WTC11 (cell line): ENCODE results near the gene NUDT19.
"Not testable (repeated sequence)": the region's sequence is repeated elsewhere in the genome, so short reads cannot be mapped to it uniquely, and the experiment has no call there.

Source experiments
- ATF2 ChIP-seq: sonication (generic); formaldehyde crosslinking; IDR thresholded peaks from 2 replicates; pipeline ENCODE4 v1.8.1; 2022; ENCODE audit warnings: low read depth, missing genetic modification reagents, borderline replicate concordance
- CBFB ChIP-seq: sonication (generic); formaldehyde crosslinking; IDR thresholded peaks from 2 replicates; pipeline ENCODE4 v1.8.1; 2022; ENCODE audit warnings: mild to moderate bottlenecking, low read depth, missing genetic modification reagents
- CDX4 ChIP-seq: fragments of 250-450 bp; sonication (Bioruptor Pico); IDR thresholded peaks from 2 replicates; pipeline ENCODE4 v1.9.0; 2021; ENCODE audit warnings: moderate library complexity, mild to moderate bottlenecking, inconsistent platforms, borderline replicate concordance
- CREB1 ChIP-seq: sonication (generic); formaldehyde crosslinking; IDR thresholded peaks from 2 replicates; pipeline ENCODE4 v1.8.0; 2023; ENCODE audit warnings: mild to moderate bottlenecking, missing genetic modification reagents
- CTCF ChIP-seq: fragments of 200-600 bp; IDR thresholded peaks from 2 replicates; pipeline ENCODE4 v1.8.0; 2022; ENCODE audit warnings: antibody characterized with exemption
- MAX ChIP-seq: sonication (generic); formaldehyde crosslinking; IDR thresholded peaks from 2 replicates; pipeline ENCODE4 v1.8.0; 2022; ENCODE audit warnings: mild to moderate bottlenecking, missing genetic modification reagents
- MYBL2 ChIP-seq: sonication (generic); formaldehyde crosslinking; IDR thresholded peaks from 2 replicates; pipeline ENCODE4 v1.8.1; 2023; ENCODE audit warnings: mild to moderate bottlenecking, moderate library complexity, missing genetic modification reagents
- NFYB ChIP-seq: sonication (generic); formaldehyde crosslinking; conservative IDR thresholded peaks from 2 replicates; pipeline ENCODE4 v1.8.0; 2022; ENCODE audit warnings: low read depth, missing genetic modification reagents
- ZNF263 ChIP-seq: sonication (generic); formaldehyde crosslinking; IDR thresholded peaks from 2 replicates; pipeline ENCODE4 v1.8.1; 2022; ENCODE audit warnings: low read depth, mild to moderate bottlenecking, moderate library complexity, missing genetic modification reagents
- TF ChIP-seq, protein P1 (sequence below): sonication (generic); formaldehyde crosslinking; IDR thresholded peaks from 2 replicates; pipeline ENCODE4 v1.8.0; 2022; ENCODE audit warnings: mild to moderate bottlenecking, missing genetic modification reagents
- TF ChIP-seq, protein P2 (sequence below): sonication (generic); formaldehyde crosslinking; IDR thresholded peaks from 2 replicates; pipeline ENCODE4 v1.8.1; 2023; ENCODE audit warnings: mild to moderate bottlenecking, missing genetic modification reagents, moderate library complexity
- TF ChIP-seq, protein P3 (sequence below): sonication (generic); formaldehyde crosslinking; IDR thresholded peaks from 2 replicates; pipeline ENCODE4 v1.8.1; 2023; ENCODE audit warnings: mild to moderate bottlenecking, missing genetic modification reagents, moderate library complexity
- TF ChIP-seq, protein P4 (sequence below): sonication (generic); formaldehyde crosslinking; IDR thresholded peaks from 2 replicates; pipeline ENCODE4 v1.8.0; 2022; ENCODE audit warnings: mild to moderate bottlenecking, missing genetic modification reagents

DNA sequence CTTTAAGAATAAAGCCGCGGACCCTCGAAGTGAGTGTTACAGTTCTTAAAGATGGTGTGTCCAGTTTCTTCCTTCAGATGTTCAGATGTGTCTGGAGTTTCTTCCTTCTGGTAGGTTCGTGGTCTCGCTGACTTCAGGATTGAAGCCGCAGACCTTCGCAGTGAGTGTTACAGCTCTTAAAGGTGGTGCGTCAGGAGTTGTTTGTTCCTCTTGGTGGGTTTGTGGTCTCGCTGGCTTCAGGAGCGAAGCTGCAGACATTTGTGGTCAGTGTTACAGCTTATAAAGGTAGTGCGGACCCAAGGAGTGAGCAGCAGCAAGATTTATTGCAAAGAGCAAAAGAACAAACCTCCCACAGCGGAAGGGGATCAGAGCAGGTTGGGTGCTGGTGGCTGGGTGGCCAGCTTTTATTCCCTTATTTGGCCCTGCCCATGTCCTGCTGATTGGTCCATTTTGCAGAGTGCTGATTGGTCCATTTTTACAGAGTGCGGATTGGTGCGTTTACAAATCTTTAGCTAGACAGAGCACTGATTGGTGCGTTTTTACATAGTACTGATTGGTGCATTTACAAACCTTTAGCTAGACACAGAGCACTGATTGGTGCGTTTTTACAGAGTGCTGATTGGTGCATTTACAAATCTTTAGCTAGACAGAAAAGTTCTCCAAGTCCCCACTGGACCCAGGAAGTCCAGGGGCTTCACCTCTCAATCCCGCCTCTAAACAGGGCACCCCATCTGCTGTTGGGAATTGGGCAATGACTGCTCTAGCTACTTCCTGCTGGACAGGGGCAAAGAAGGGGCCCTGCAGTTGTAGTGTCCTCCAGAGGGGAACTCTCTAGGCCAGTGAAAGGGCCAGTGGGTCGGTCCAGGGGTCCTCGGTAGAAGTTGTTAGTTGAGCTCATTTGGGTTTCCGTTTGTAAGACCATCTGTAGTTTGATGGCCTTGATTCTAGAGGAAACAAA lies 1.8 kb downstream of the NUDT19 start:
- not testable (repeated sequence) for TF ChIP-seq CTCF; CBFB (CRISPR knock-in tag); NFYB (CRISPR knock-in tag); CDX4 (CRISPR knock-in tag); MYBL2 (CRISPR knock-in tag); CREB1 (CRISPR knock-in tag); MAX; ATF2; ZNF263 (CRISPR knock-in tag)
- TF ChIP-seq, protein P1, sequence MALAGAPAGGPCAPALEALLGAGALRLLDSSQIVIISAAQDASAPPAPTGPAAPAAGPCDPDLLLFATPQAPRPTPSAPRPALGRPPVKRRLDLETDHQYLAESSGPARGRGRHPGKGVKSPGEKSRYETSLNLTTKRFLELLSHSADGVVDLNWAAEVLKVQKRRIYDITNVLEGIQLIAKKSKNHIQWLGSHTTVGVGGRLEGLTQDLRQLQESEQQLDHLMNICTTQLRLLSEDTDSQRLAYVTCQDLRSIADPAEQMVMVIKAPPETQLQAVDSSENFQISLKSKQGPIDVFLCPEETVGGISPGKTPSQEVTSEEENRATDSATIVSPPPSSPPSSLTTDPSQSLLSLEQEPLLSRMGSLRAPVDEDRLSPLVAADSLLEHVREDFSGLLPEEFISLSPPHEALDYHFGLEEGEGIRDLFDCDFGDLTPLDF (CRISPR knock-in tag) = not testable (repeated sequence)
- TF ChIP-seq, protein P2, sequence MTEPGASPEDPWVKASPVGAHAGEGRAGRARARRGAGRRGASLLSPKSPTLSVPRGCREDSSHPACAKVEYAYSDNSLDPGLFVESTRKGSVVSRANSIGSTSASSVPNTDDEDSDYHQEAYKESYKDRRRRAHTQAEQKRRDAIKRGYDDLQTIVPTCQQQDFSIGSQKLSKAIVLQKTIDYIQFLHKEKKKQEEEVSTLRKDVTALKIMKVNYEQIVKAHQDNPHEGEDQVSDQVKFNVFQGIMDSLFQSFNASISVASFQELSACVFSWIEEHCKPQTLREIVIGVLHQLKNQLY (CRISPR knock-in tag) = not testable (repeated sequence)
- TF ChIP-seq, protein P3, sequence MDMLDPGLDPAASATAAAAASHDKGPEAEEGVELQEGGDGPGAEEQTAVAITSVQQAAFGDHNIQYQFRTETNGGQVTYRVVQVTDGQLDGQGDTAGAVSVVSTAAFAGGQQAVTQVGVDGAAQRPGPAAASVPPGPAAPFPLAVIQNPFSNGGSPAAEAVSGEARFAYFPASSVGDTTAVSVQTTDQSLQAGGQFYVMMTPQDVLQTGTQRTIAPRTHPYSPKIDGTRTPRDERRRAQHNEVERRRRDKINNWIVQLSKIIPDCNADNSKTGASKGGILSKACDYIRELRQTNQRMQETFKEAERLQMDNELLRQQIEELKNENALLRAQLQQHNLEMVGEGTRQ = not testable (repeated sequence)
- TF ChIP-seq, protein P4, sequence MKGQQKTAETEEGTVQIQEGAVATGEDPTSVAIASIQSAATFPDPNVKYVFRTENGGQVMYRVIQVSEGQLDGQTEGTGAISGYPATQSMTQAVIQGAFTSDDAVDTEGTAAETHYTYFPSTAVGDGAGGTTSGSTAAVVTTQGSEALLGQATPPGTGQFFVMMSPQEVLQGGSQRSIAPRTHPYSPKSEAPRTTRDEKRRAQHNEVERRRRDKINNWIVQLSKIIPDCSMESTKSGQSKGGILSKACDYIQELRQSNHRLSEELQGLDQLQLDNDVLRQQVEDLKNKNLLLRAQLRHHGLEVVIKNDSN = not testable (repeated sequence)
